Measurements from ENCODE around the gene ALG14.

GRCh38 chr1:94958081-94958480 is 114.7 kb downstream of the ALG14 start:
- no peak for TF ChIP-seq CTCF (IDR thresholded peaks at IDR 0.05; ENCODE audit: low read length)
- TF ChIP-seq EZH2 (IDR thresholded peaks at IDR 0.05; ENCODE audit: borderline replicate concordance, low read length) = no peak

Measured in OCI-LY1 (cell line).